Hepatocyte (in vitro differentiated cells): ENCODE measurements around the gene AGT. TPM values are rescaled to one million over a fixed set of nuclear protein-coding genes. Genes with fewer than 3 reads are reported as not detected.

ENCODE experiments used
- DNase-seq: peaks from one replicate; pipeline ENCODE4 v3.0.0-alpha.2; 2016; ENCODE audit warnings: low spot score
- H2AFZ ChIP-seq: fragments of 200-600 bp; sonication (generic); 2 replicates; pipeline ENCODE4 v1.6.0; 2016; ENCODE audit warnings: antibody characterized with exemption, mild to moderate bottlenecking
- H3K27ac ChIP-seq: fragments of 200-600 bp; sonication (generic); 2 replicates; pipeline ENCODE4 v1.5.1; 2016; ENCODE audit warnings: mild to moderate bottlenecking
- H3K27me3 ChIP-seq: fragments of 200-600 bp; sonication (generic); 2 replicates; pipeline ENCODE4 v1.6.1; 2016
- H3K36me3 ChIP-seq: fragments of 200-600 bp; sonication (generic); replicated peaks from 2 replicates; pipeline ENCODE4 v1.5.1; 2016; ENCODE audit warnings: low read depth; ENCODE audit not compliant: insufficient read depth
- H3K4me1 ChIP-seq: fragments of 200-600 bp; sonication (generic); 2 replicates; pipeline ENCODE4 v1.5.1; 2016; ENCODE audit warnings: mild to moderate bottlenecking, moderate library complexity; ENCODE audit not compliant: insufficient read depth
- H3K4me2 ChIP-seq: fragments of 200-600 bp; sonication (generic); 2 replicates; pipeline ENCODE4 v1.6.0; 2016
- H3K4me3 ChIP-seq: fragments of 200-600 bp; sonication (generic); 2 replicates; pipeline ENCODE4 v1.5.1; 2016; ENCODE audit warnings: mild to moderate bottlenecking
- H3K79me2 ChIP-seq: fragments of 200-600 bp; sonication (generic); 2 replicates; pipeline ENCODE4 v1.6.0; 2017; ENCODE audit warnings: mild to moderate bottlenecking
- H3K9me2 ChIP-seq: fragments of 200-600 bp; sonication (generic); replicated peaks from 2 replicates; pipeline ENCODE4 v1.6.0; 2017; ENCODE audit warnings: mild to moderate bottlenecking; ENCODE audit not compliant: insufficient read depth
- H3K9me3 ChIP-seq: fragments of 200-600 bp; sonication (generic); 2 replicates; pipeline ENCODE4 v1.5.1; 2016; ENCODE audit warnings: low read depth, mild to moderate bottlenecking
- H4K20me1 ChIP-seq: fragments of 200-600 bp; sonication (generic); 2 replicates; pipeline ENCODE4 v1.6.0; 2016; ENCODE audit warnings: mild to moderate bottlenecking; ENCODE audit not compliant: insufficient read depth, poor library complexity, severe bottlenecking
- EZH2 ChIP-seq: fragments of 200-600 bp; sonication (generic); IDR thresholded peaks from 2 replicates; pipeline ENCODE4 v1.6.1; 2016; ENCODE audit warnings: antibody characterized with exemption, mild to moderate bottlenecking, borderline replicate concordance
- EZH2phosphoT487 ChIP-seq: fragments of 200-600 bp; sonication (generic); IDR thresholded peaks from one replicate; pipeline ENCODE4 v1.6.1; 2018; ENCODE audit warnings: antibody characterized with exemption, mild to moderate bottlenecking, low read depth, moderate library complexity; ENCODE audit not compliant: unreplicated experiment, severe bottlenecking
- WGBS: methylation state at CpG from one replicate; pipeline ENCODE4 v1.1.6; 2016; ENCODE audit warnings: low lambda C conversion rate; ENCODE audit errors: missing lambda C conversion rate; 5-methylcytosine and 5-hydroxymethylcytosine counted together
- polyA plus RNA-seq: library from polyadenylated mRNA; unstranded; fragments of >200 nt; fragmentation: Nextera tagmentation; extraction: Ambion mirVana; gene quantifications from 2 replicates; pipeline ENCODE4 v1.2.1, GENCODE V29; 2016
- total RNA-seq: library from RNA; depleted of rRNA; stranded (reverse); fragments of >200 nt; gene quantifications from 2 replicates; pipeline ENCODE4 v1.2.3, GENCODE V29; 2014
- TF ChIP-seq, protein P1 (sequence below): fragments of 200-600 bp; sonication (generic); IDR thresholded peaks from 2 replicates; pipeline ENCODE4 v1.5.1; 2016; ENCODE audit warnings: antibody characterized with exemption, mild to moderate bottlenecking; ENCODE audit not compliant: poor library complexity

Gene AGT
- total and polyA plus RNA-seq, 2 experiments from 2014 or later = 476 to 583 TPM

DNA sequence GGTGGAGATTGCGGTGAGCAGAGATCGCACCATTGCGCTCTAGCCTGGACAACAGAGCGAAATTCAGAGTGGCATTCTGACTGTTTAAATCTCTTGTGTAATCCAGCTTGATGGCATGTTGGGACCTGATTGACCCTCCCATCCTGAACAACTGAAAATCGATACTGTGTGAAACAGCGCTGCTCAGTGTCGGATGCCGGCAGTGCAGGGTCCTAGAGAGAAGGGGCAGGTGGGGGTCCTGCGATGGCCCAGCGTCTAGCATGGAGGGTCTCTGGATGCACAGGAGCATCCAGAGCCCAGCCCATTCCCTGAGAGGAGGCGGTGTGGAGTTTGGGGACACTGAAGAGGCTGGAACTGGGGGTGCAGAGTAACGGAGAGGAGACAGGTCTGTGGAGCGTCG is 15.8 kb downstream of the AGT start:
- 95% methylated on average over 14 of the region's 14 CpGs for WGBS
- Histone ChIP-seq H3K9me3 (no peaks in the 10 kb centered on the region), H3K9me2 (no peaks in the 10 kb centered on the region), H3K4me1 (peaks cover 8% of the 10 kb centered on the region), H3K79me2 (no peaks in the 10 kb centered on the region), H3K27me3 (no peaks in the 10 kb centered on the region), H4K20me1 (no peaks in the 10 kb centered on the region), H3K36me3 (no peaks in the 10 kb centered on the region), H2AFZ (no peak overlapping the region), H3K27ac (no peak overlapping the region), H3K4me3 (no peak overlapping the region), H3K4me2 (no peak overlapping the region)
- no peak for DNase-seq
- no peak for TF ChIP-seq EZH2phosphoT487
- TF ChIP-seq, protein P1, sequence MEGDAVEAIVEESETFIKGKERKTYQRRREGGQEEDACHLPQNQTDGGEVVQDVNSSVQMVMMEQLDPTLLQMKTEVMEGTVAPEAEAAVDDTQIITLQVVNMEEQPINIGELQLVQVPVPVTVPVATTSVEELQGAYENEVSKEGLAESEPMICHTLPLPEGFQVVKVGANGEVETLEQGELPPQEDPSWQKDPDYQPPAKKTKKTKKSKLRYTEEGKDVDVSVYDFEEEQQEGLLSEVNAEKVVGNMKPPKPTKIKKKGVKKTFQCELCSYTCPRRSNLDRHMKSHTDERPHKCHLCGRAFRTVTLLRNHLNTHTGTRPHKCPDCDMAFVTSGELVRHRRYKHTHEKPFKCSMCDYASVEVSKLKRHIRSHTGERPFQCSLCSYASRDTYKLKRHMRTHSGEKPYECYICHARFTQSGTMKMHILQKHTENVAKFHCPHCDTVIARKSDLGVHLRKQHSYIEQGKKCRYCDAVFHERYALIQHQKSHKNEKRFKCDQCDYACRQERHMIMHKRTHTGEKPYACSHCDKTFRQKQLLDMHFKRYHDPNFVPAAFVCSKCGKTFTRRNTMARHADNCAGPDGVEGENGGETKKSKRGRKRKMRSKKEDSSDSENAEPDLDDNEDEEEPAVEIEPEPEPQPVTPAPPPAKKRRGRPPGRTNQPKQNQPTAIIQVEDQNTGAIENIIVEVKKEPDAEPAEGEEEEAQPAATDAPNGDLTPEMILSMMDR = no peak
- no peak for TF ChIP-seq EZH2

DNA sequence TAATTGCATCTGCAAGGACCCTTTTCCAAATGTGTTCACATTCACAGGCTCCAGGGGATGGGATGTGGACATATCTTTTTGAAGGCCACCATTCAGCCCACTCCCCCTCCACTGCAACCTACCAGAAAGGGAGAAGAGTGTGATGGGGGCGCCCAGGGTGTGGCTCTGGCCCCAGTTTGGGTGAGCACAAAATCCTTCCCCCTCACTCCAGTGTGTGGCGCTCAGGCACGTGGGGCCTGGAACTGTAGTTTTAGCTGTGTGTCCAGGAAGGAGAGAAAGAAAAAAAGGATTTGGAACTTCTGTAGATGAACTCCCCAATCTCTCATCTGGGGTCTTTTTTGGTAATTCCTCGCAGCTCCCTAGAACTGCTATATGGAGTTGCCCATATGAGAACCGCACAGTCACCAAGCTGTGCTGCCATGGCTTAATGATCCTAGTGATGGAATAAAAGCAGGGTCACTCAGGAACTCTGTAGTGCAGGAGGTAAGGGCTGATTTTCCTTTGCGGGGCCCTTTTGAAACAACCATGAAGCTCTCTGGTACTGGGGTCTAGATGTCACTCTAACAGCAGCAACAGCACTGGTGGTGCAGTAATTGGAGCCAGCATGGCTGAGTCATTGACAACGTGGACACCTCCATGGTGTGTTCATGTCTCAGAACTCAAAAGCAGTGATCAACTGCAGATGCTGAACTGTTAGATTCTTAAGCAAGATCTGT is 17.0 kb downstream of the AGT start:
- Histone ChIP-seq H3K36me3 (no peaks in the 10 kb centered on the region), H3K4me2 (no peak overlapping the region), H3K4me3 (no peak overlapping the region), H3K27me3 (no peaks in the 10 kb centered on the region), H3K4me1 (no peaks in the 10 kb centered on the region), H3K9me3 (no peaks in the 10 kb centered on the region), H2AFZ (no peak overlapping the region), H3K27ac (no peak overlapping the region), H3K9me2 (no peaks in the 10 kb centered on the region), H3K79me2 (no peaks in the 10 kb centered on the region), H4K20me1 (no peaks in the 10 kb centered on the region)
- DNase-seq = no peak
- TF ChIP-seq EZH2 (no peak), EZH2phosphoT487 (no peak)
- TF ChIP-seq, protein P1 = no peak
- WGBS = 80% methylated on average over 7 of the region's 7 CpGs

DNA sequence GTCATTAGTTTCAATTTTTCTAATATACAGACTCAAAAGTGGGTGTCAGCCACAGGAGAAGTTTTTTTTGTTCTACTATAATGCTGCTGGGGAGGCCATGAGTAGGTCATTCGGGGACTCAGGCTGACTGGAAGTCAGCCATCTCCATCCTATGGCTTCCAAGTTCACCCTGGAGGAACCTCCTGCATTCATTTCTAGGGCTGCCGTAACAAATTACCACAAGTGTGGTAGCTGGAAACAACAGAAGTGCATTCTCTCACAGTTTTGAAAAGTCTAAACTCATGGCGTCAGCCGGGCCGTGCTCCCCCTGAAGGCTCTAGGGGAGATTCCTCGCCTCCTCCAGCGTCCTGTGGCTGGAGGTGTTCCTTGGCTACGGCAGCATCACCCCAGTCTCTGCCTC is 17.7 kb downstream of the AGT start:
- Histone ChIP-seq H3K9me3 (no peaks in the 10 kb centered on the region), H3K27me3 (no peaks in the 10 kb centered on the region), H3K9me2 (no peaks in the 10 kb centered on the region), H3K36me3 (no peaks in the 10 kb centered on the region), H3K4me2 (no peak overlapping the region), H3K79me2 (no peaks in the 10 kb centered on the region), H3K27ac (no peak overlapping the region), H4K20me1 (no peaks in the 10 kb centered on the region), H3K4me3 (no peak overlapping the region), H2AFZ (no peak overlapping the region), H3K4me1 (no peaks in the 10 kb centered on the region)
- DNase-seq = no peak
- TF ChIP-seq, protein P1 = no peak
- TF ChIP-seq EZH2phosphoT487 (no peak), EZH2 (no peak)
- WGBS = 89% methylated on average over 8 of the region's 8 CpGs
